NCI-H1694 treated with DMSO at 0.1 percent for 48 hours (cell line): ENCODE measurements around the gene NSD2.
"Not testable (repeated sequence)": the region's sequence is repeated elsewhere in the genome, so short reads cannot be mapped to it uniquely, and the experiment has no call there.

ENCODE experiments used
- DNase-seq: peaks from one replicate; lab custom pipeline; 2025; lab: John Stamatoyannopoulos, UW

Gene NSD2

DNA sequence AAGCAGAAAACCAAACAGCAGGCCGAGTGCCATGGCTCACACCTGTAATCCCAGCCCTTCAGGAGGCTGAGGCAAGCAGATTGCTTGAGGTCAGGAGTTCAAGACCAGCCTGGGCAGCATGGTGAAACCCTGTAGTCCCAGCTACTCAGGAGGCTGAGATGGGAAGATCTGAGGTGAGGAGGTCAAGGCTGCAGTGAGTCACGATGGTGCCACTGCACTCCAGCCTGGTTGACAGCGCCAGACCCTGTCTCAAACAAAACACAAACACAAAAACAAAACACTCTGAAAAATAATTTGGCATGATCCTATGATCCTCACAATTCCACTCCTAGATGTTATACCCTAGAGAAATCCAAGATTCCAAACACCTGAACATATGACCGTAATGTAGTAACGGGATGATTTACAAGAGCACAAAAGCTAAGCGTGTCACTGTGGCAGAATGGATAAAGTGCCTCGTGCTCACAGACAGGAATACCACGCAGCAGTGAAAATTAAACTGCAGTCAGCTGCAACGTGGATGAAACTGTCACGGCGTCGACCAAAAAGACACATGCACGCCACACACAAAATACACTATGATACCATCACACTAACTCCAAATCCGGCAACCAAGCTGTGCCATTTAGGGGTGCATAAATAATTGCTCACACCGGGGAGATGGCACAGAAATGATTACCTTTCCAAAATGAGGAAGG, 135.9 kb downstream of the NSD2 start:
- DNase-seq = no peak

DNA sequence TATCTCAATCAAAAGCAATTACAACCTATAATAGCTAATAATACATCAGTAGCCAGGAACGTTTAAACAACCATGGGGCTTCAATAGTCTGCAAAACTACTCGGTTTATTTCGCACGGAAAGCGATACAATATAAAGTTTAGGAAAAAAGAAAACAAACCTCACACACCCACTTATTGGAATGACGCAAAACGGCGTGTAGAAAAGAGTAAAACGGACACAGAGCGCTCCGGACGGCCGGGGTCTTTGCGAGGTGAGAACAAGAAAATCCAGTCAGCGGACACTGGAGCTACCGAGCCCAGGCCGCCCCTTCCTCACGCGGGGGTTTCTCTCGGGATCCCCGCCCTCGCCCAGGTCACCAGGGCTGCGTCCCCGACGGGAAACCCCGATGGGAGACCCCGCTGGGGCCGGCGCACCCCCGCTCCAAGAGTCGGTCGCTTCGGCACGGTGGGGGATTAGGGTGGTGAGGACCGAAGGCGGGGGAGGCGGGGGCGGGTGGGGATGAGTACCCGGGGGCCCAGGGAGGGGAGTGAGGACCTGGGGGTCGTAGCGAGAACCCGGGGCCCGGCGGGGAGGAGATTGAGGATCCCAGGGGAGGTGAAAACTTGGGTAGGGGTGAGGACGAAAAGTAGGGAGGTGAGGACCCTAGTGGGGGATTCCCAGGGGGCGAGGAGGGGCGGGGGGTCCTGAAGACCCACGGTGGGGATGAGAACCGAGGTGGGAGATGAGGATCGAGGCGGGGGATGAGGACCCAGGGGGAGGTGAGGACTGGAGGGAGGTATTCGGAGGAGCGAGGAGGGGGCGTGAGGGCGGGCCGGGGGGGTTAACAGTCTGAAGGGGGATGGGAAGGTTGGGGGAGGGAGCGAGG, 136.8 kb downstream of the NSD2 start:
- no peak for DNase-seq

GRCh38 chr4:2008671-2008920, 137.4 kb downstream of the NSD2 start:
- no peak for DNase-seq

- peak; percentile 81 for DNase-seq
Measured at GRCh38 chr4:2008921-2009650, 137.9 kb downstream of the NSD2 start, which contains the start of gene NELFA. NELFA (minus strand) TSS chr4:2008974; CDS start chr4:2008959, 15 bp downstream.

DNA sequence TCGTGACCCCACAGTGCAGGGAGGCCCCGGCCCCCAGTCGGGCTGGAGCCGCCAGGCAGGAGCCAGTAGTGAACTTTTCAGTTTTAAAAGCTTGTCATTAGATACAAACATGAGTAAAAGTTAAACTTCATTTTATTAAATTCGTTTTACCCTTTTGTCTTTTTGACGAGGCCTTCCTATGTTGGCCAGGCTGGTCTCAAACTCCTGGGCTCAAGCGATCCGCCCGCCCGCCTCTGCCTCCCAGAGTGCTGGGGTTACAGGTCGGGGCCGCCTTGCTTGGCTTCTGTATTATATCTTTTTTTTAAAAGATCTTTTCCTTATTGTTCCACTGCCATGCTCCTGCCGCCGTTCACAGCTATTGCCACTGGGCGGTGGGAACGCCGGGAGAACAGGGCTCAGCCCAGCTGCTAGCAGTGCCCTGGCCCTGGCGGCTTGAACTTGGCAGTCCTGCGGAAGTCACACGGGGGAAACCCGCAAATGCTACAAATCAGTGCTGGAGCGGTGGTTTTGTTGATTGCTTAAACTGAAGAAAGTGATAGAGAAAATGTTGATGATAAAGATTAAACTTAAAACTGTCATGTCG, 138.5 kb downstream of the NSD2 start:
- peak; percentile 57 for DNase-seq

- no peak for DNase-seq
Measured at GRCh38 chr4:2011583-2011982, 140.4 kb downstream of the NSD2 start.

DNA sequence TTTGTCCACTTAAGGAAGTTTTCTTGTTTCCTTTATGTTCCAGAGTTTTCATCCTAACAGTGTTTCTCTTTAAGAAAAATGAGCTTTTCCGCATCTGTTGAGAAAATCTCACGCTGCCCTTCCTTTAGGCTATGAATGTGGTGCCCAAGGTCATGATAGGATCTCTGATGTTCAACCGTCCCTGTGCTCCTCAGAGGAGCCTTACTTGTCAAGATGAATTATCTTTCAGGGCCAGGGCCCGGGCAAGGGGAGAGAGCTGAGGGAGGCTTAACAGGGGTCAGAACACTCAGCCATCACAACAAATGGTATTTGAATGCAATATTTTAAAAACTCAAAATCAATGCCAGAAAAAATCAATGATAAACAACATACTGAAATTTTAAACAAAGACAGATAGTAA, 143.8 kb downstream of the NSD2 start:
- no peak for DNase-seq

DNA sequence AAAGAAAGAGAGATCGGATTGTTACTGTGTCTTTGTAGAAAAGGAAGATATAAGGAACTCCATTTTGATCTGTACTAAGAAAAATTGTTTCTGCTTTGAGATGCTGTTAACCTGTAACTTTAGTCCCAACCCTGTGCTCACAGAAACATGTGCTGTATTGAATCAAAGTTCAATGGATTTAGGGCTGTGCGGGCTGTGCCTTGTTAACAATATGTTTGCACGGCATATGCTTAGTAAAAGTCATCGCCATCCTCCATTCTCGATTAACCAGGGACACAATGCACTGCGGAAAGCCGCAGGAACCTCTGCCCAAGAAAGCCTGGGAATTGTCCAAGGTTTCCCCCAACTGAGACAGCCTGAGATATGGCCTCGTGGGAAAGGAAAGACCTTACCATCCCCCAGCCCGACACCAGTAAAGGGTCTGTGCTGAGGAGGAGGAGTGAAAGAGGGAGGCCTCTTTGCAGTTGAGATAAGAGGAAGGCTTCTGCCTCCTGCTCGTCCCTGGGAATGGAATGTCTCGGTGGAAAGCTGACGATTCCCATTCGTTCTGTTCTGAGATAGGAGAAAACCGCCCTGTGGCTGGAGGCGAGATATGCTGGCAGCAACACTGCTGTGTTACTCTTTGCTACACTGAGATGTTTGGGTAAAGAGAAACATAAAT, 150.3 kb downstream of the NSD2 start:
- not testable (repeated sequence) for DNase-seq

DNA sequence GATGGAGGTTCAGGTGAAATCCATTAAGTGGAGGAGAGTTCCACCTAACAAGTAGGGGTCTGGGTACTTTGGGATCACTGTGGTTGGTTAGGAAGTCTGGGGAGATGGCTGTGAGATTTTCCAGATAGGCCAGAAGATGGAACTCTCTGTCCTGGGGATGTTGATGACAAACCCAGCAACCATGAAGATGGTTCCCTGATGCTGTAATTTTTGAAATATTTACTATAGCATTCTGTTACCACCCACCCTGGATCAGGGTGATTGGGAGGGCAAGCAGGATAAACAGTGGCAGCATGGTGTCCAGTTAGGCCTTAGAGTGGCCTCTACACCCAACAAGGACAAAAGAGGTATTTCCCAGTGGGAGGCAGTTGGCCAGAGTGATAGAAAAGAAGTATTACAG, 153.5 kb downstream of the NSD2 start:
- DNase-seq = no peak

DNA sequence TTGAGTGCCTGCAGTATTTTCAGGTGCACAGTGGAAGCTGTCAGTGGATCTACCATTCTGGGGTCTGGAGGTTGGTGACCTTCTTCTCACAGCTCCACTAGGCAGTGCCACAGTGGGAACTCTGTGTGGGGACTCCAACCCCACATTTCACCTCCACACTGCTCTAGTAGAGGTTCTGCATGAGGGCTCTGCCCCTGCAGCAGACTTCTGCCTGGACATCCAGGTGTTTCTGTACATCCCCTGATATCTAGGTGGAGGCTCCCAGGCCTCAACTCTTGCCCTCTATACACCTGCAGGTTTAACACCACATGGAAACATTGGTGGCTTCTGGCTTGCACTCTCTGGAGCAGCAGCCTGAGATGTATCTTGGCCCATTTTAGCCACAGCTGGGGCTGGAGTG, 154.6 kb downstream of the NSD2 start:
- DNase-seq = no peak

- not testable (repeated sequence) for DNase-seq
Measured at GRCh38 chr4:2027120-2027519, 155.9 kb downstream of the NSD2 start.

- DNase-seq = not testable (repeated sequence)
Measured at GRCh38 chr4:2031161-2031560, 160.0 kb downstream of the NSD2 start.
